Stomach (tissue), 9 donors: ENCODE data around the gene SIRPB1. TPM values are rescaled to one million over a fixed set of nuclear protein-coding genes. Genes with fewer than 3 reads are reported as not detected.
"Not testable (repeated sequence)": the region's sequence is repeated elsewhere in the genome, so short reads cannot be mapped to it uniquely, and the experiment has no call there.

Experiments
- DNase-seq, 2 donors: peaks; one replicate each; pipeline versions ENCODE4 v3.0.0 to v3.0.0-alpha.2; 2013 to 2019
- H3K27ac ChIP-seq, 5 donors: fragments of 200-600 bp in 4 of 5; sonication (generic) in 4 of 5; one replicate each; pipeline ENCODE4 v1.5.1; 2013 to 2019; ENCODE audit warnings: mild to moderate bottlenecking in 1 of 5, moderate library complexity in 1 of 5
- H3K27me3 ChIP-seq, 3 donors: fragments of 200-600 bp; sonication (generic); one replicate each; pipeline ENCODE4 v1.5.1; 2017 to 2019; ENCODE audit warnings: mixed run types in 1 of 3
- H3K36me3 ChIP-seq, 4 donors: fragments of 200-600 bp; sonication (generic); 1 replicate in 3 of 4; 2 replicates in 1 of 4; pipeline ENCODE4 v1.5.1; 2016 to 2019
- H3K4me1 ChIP-seq, 4 donors: fragments of 200-600 bp; sonication (generic); one replicate each; pipeline ENCODE4 v1.5.1; 2016 to 2019
- H3K4me3 ChIP-seq, 4 donors: fragments of 200-600 bp; sonication (generic) in 3 of 4; one replicate each; pipeline ENCODE4 v1.5.1; 2016 to 2019; ENCODE audit warnings: mild to moderate bottlenecking in 1 of 4
- H3K9me3 ChIP-seq, 4 donors: fragments of 200-600 bp; sonication (generic); one replicate each; pipeline ENCODE4 v1.5.1; 2016 to 2019
- CTCF ChIP-seq, 7 experiments: fragments of 450-650 bp in 4 of 7; fragments of 200-600 bp in 3 of 7; sonication (generic) in 3 of 7; IDR thresholded peaks; one replicate each; pipeline ENCODE4 v1.5.1; 2016 to 2019; ENCODE audit warnings: antibody characterized with exemption in 7 of 7, control low read depth in 2 of 7, mild to moderate bottlenecking in 1 of 7
- EP300 ChIP-seq: sonication (generic); formaldehyde crosslinking; IDR thresholded peaks from one replicate; pipeline ENCODE4 v1.6.1; 2017; ENCODE audit warnings: antibody characterized with exemption
- POLR2A ChIP-seq, 4 donors: fragments of 450-650 bp; IDR thresholded peaks; one replicate each; pipeline ENCODE4 v1.6.1; 2016; ENCODE audit warnings: antibody characterized with exemption in 4 of 4, control low read depth in 2 of 4, mild to moderate bottlenecking in 1 of 4, moderate library complexity in 1 of 4
- POLR2AphosphoS5 ChIP-seq, 3 donors: sonication (generic); formaldehyde crosslinking; IDR thresholded peaks; one replicate each; pipeline ENCODE4 v1.6.1; 2016; ENCODE audit warnings: antibody characterized with exemption in 3 of 3
- WGBS, 5 donors: extraction: QIAGEN DNeasy Blood & Tissue Kit in 3 of 5; methylation state at CpG; one replicate each; pipeline versions ENCODE4 v1.1.5 to v1.1.7; 2013 to 2018; 5-methylcytosine and 5-hydroxymethylcytosine counted together
- intact Hi-C: fragments of 100-400 bp; cut with DNase I; formaldehyde crosslinking; loops from one replicate; pipeline ENCODE4 v1.15.1; 2023; ENCODE audit warnings: low total_unique reads
- polyA plus RNA-seq, 3 donors: library from polyadenylated mRNA; stranded (reverse); fragments of 200-250 nt; gene quantifications; one replicate each; pipeline ENCODE4 v1.2.3, GENCODE V29; 2013
- total RNA-seq, 5 donors: library from RNA; depleted of rRNA; stranded (reverse); fragments of >200 nt; gene quantifications; one replicate each; pipeline versions ENCODE4 v1.1.0 to v1.2.3, GENCODE V29; 2014 to 2016
- donor health status: healthy with polysubstance abuse.
- donor health status: Bipolar disorder and iron deficiency.
- donor health status: healthy.

SIRPB1 gene
- total and polyA plus RNA-seq, 8 donors = 0.18 to 14.0 (median 1.9) TPM; not detected in 2

- DNase-seq = peak in 1 of 2 donors; percentile 46
- H3K4me3 ChIP-seq = no peak overlapping the region
- H3K27me3 ChIP-seq = no peaks in the 10 kb centered on the region
- intact Hi-C loops = no loop called here
- H3K4me1 ChIP-seq = no peaks in the 10 kb centered on the region
- TF ChIP-seq CTCF (IDR thresholded peaks at IDR 0.05) (no peak), POLR2A (IDR thresholded peaks at IDR 0.05) (no peak), POLR2AphosphoS5 (IDR thresholded peaks at IDR 0.05) (no peak), EP300 (no peak)
- H3K27ac ChIP-seq = peak overlapping the region in 2 of 5 donors; percentile 46 to 65
- H3K36me3 ChIP-seq = no peaks in the 10 kb centered on the region
- WGBS, 5 donors = 41% methylated on average over 9 of the region's 9 CpGs; no CpG with 5 or more reads in 4 of the 5 donors
- H3K9me3 ChIP-seq = no peaks in the 10 kb centered on the region
Measured at GRCh38 chr20:1588533-1589460, 31.0 kb downstream of the SIRPB1 start.

- intact Hi-C loops = no loop called here
- Histone ChIP-seq H3K4me3 (peak overlapping the region in 1 of 4 donors; percentile 15), H3K4me1 (no peaks in the 10 kb centered on the region), H3K9me3 (no peaks in the 10 kb centered on the region), H3K27ac (peak overlapping the region in 2 of 5 donors; percentile 46 to 65), H3K36me3 (no peaks in the 10 kb centered on the region), H3K27me3 (no peaks in the 10 kb centered on the region)
- no peak for TF ChIP-seq EP300
- TF ChIP-seq POLR2A (IDR thresholded peaks at IDR 0.05) = no peak
- no peak for TF ChIP-seq POLR2AphosphoS5 (IDR thresholded peaks at IDR 0.05)
- TF ChIP-seq CTCF (IDR thresholded peaks at IDR 0.05) = no peak
- 71% methylated on average over 3 of the region's 3 CpGs; no CpG with 5 or more reads in 4 of the 5 donors for WGBS, 5 donors
- DNase-seq = no peak
Measured at GRCh38 chr20:1587781-1588532, 31.9 kb downstream of the SIRPB1 start.

- H3K9me3 ChIP-seq = no peaks in the 10 kb centered on the region
- no peak for DNase-seq
- no peak for TF ChIP-seq POLR2AphosphoS5 (IDR thresholded peaks at IDR 0.05)
- no peak for TF ChIP-seq EP300
- no peak for TF ChIP-seq POLR2A (IDR thresholded peaks at IDR 0.05)
- no peak for TF ChIP-seq CTCF (IDR thresholded peaks at IDR 0.05)
- no peaks in the 10 kb centered on the region for H3K27me3 ChIP-seq
- intact Hi-C loops = loop anchor here (2.0 kb wide), 1 partner anchor 35 kb away; no protein-coding TSS in a partner anchor
- H3K36me3 ChIP-seq = no peaks in the 10 kb centered on the region
- 86 to 95% (median 94%) methylated on average over 6 of the region's 6 CpGs for WGBS, 5 donors
- H3K4me1 ChIP-seq = no peaks in the 10 kb centered on the region
- no peak overlapping the region for H3K27ac ChIP-seq
- no peak overlapping the region for H3K4me3 ChIP-seq
Measured at GRCh38 chr20:1579488-1579887, 40.3 kb downstream of the SIRPB1 start.

GRCh38 chr20:1577906-1578305, 41.9 kb downstream of the SIRPB1 start:
- 85 to 100% (median 90%) methylated on average over 1 to 4 of the region's 4 CpGs for WGBS, 5 donors
- Histone ChIP-seq H3K27me3 (no peaks in the 10 kb centered on the region), H3K27ac (no peak overlapping the region), H3K4me1 (no peaks in the 10 kb centered on the region), H3K36me3 (no peaks in the 10 kb centered on the region), H3K4me3 (no peak overlapping the region), H3K9me3 (no peaks in the 10 kb centered on the region)
- intact Hi-C loops = loop anchor here (2.0 kb wide), 1 partner anchor 37 kb away; no protein-coding TSS in a partner anchor
- no peak for DNase-seq
- TF ChIP-seq EP300 (no peak), CTCF (IDR thresholded peaks at IDR 0.05) (no peak), POLR2AphosphoS5 (IDR thresholded peaks at IDR 0.05) (no peak), POLR2A (IDR thresholded peaks at IDR 0.05) (no peak)

GRCh38 chr20:1577313-1577712, 42.5 kb downstream of the SIRPB1 start:
- intact Hi-C loops, H3K27ac ChIP-seq, H3K9me3 ChIP-seq, DNase-seq, H3K4me1 ChIP-seq, H3K4me3 ChIP-seq, H3K27me3 ChIP-seq, H3K36me3 ChIP-seq: not testable (repeated sequence)
- 57 to 79% (median 68%) methylated on average over 2 of the region's 2 CpGs for WGBS, 5 donors
